ENCODE results near the gene ETNK1. TPM values are rescaled to one million over a fixed set of nuclear protein-coding genes. Genes with fewer than 3 reads are reported as not detected.
A peak's percentile ranks its signal among the peaks of the same experiment; 100 is the strongest.

ETNK1 gene
- total RNA-seq, 1 donor from 2014 or later = 23.3 TPM

- peak overlapping the region; percentile 78 to 90 for H3K4me3 ChIP-seq
- TF ChIP-seq POLR2A (IDR thresholded peaks at IDR 0.05) (no peak), POLR2AphosphoS5 (IDR thresholded peaks at IDR 0.05; ENCODE audit: insufficient read depth in 1 of 2, low read depth in 1 of 2) (no peak)
- TF ChIP-seq, protein P1, sequence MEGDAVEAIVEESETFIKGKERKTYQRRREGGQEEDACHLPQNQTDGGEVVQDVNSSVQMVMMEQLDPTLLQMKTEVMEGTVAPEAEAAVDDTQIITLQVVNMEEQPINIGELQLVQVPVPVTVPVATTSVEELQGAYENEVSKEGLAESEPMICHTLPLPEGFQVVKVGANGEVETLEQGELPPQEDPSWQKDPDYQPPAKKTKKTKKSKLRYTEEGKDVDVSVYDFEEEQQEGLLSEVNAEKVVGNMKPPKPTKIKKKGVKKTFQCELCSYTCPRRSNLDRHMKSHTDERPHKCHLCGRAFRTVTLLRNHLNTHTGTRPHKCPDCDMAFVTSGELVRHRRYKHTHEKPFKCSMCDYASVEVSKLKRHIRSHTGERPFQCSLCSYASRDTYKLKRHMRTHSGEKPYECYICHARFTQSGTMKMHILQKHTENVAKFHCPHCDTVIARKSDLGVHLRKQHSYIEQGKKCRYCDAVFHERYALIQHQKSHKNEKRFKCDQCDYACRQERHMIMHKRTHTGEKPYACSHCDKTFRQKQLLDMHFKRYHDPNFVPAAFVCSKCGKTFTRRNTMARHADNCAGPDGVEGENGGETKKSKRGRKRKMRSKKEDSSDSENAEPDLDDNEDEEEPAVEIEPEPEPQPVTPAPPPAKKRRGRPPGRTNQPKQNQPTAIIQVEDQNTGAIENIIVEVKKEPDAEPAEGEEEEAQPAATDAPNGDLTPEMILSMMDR (IDR thresholded peaks at IDR 0.05) = no peak
- intact Hi-C loops (cut with DNase I) = no loop called here
- DNase-seq (ENCODE audit: extremely low spot score in 2 of 2) = no peak
- no peaks in the 10 kb centered on the region for H3K9me3 ChIP-seq
- H3K4me1 ChIP-seq = peaks cover 44% of the 10 kb centered on the region
- H3K36me3 ChIP-seq = no peaks in the 10 kb centered on the region
- H3K27me3 ChIP-seq = no peaks in the 10 kb centered on the region
- H3K27ac ChIP-seq = peak overlapping the region; percentile 97
These were observed 857 bp downstream of the ETNK1 start for GRCh38 chr12:22625762-22626294.

GRCh38 chr12:22626406-22626805, 1.4 kb downstream of the ETNK1 start:
- DNase-seq (ENCODE audit: extremely low spot score in 2 of 2) = no peak
- intact Hi-C loops (cut with DNase I) = no loop called here

DNA sequence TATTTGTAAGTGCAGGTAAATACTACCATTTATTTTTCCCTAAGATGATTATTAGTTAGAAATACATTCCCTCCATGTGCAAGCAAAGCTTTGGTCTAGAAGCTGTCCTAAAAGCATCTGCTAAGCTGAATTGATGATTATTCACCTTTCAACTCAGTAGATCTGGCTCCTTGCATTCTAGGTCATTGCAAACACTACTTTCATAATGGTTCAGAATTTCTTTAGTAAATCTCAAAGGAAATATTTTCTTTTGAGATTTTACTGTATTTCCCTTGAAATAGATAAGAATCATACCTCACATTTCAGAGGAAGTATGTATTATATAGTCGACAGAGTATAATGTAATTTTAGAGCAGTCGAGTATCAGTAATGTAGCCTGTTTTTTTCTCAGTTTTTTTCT, 2.4 kb downstream of the ETNK1 start:
- intact Hi-C loops (cut with DNase I) = no loop called here
- Histone ChIP-seq H3K27me3 (no peaks in the 10 kb centered on the region), H3K36me3 (no peaks in the 10 kb centered on the region), H3K9me3 (no peaks in the 10 kb centered on the region), H3K27ac (peak overlapping the region; percentile 12), H3K4me3 (peak overlapping the region in 1 of 2 donors; percentile 78), H3K4me1 (peaks cover 52% of the 10 kb centered on the region)
- TF ChIP-seq, protein P1 (IDR thresholded peaks at IDR 0.05) = no peak
- TF ChIP-seq POLR2AphosphoS5 (IDR thresholded peaks at IDR 0.05; ENCODE audit: insufficient read depth in 1 of 2, low read depth in 1 of 2) (no peak), POLR2A (IDR thresholded peaks at IDR 0.05) (no peak)
- no peak for DNase-seq (ENCODE audit: extremely low spot score in 2 of 2)

More at GRCh38 chr12:22626406-22626805, 1.4 kb downstream of the ETNK1 start:
- Histone ChIP-seq H3K9me3 (no peaks in the 10 kb centered on the region), H3K27me3 (no peaks in the 10 kb centered on the region), H3K27ac (peak overlapping the region; percentile 97), H3K4me3 (peak overlapping the region; percentile 78 to 90), H3K4me1 (peaks cover 50% of the 10 kb centered on the region), H3K36me3 (no peaks in the 10 kb centered on the region)
- TF ChIP-seq POLR2AphosphoS5 (IDR thresholded peaks at IDR 0.05; ENCODE audit: insufficient read depth in 1 of 2, low read depth in 1 of 2) = peak in 1 of 2 donors; percentile 12
- TF ChIP-seq, protein P1 (IDR thresholded peaks at IDR 0.05) = no peak
- TF ChIP-seq POLR2A (IDR thresholded peaks at IDR 0.05) = no peak

GRCh38 chr12:22628228-22628627, 3.3 kb downstream of the ETNK1 start:
- intact Hi-C loops (cut with DNase I) = no loop called here
- Histone ChIP-seq H3K4me3 (peak overlapping the region in 1 of 2 donors; percentile 78), H3K27ac (peak overlapping the region; percentile 4), H3K9me3 (no peaks in the 10 kb centered on the region), H3K36me3 (no peaks in the 10 kb centered on the region), H3K27me3 (no peaks in the 10 kb centered on the region), H3K4me1 (peaks cover 52% of the 10 kb centered on the region)
- TF ChIP-seq POLR2A (IDR thresholded peaks at IDR 0.05) (no peak), POLR2AphosphoS5 (IDR thresholded peaks at IDR 0.05; ENCODE audit: insufficient read depth in 1 of 2, low read depth in 1 of 2) (no peak)
- TF ChIP-seq, protein P1 (IDR thresholded peaks at IDR 0.05) = no peak
- DNase-seq (ENCODE audit: extremely low spot score in 2 of 2) = no peak

DNA sequence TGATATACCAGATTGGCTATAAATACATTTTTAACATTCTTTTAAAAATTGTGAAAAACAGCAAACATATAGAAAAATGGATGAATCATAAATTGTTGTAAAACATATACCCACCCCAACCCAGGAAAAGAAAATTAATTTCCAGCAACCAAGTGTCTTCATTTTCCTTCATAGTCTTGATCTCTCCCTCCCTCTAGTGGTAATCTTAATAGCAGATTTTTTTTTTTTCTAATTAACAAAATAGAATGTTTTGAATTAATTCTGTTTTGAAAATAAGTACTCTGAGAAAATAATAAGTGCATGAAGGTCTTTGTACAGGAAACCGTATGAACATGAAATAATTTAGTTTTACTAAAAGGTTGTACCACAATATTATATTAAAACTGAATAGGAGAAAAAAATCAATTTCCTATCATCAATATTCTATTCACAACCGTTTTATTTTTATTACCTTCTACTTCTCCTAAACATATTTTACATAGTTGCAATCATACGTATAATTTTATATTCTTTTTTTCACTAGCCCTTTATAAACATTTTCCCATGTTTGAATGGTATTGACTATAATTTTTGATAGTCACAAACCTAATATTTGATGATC, 7.0 kb downstream of the ETNK1 start:
- intact Hi-C loops (cut with DNase I) = no loop called here
- H3K36me3 ChIP-seq = no peaks in the 10 kb centered on the region
- H3K4me3 ChIP-seq = no peak overlapping the region
- TF ChIP-seq, protein P1 (IDR thresholded peaks at IDR 0.05) = peak in 1 of 3 experiments; percentile 33
- TF ChIP-seq POLR2AphosphoS5 (IDR thresholded peaks at IDR 0.05; ENCODE audit: insufficient read depth in 1 of 2, low read depth in 1 of 2) (peak in 1 of 2 donors; percentile 14), POLR2A (IDR thresholded peaks at IDR 0.05) (no peak)
- no peaks in the 10 kb centered on the region for H3K9me3 ChIP-seq
- no peak overlapping the region for H3K27ac ChIP-seq
- H3K4me1 ChIP-seq = peaks cover 74% of the 10 kb centered on the region
- no peaks in the 10 kb centered on the region for H3K27me3 ChIP-seq
- DNase-seq (ENCODE audit: extremely low spot score in 2 of 2) = no peak
